ENCODE measurements around the gene RAB37.

RAB37 gene

GRCh38 chr17:74728033-74728701 lies 8.9 kb upstream of the RAB37 start:
- in situ Hi-C loops (cut with HindIII; ENCODE audit: low sequenced_read_pairs): no loop called here

- in situ Hi-C loops (cut with HindIII; ENCODE audit: low sequenced_read_pairs): no loop called here
Observed at GRCh38 chr17:74728702-74729075, 8.4 kb upstream of the RAB37 start.

GRCh38 chr17:74729368-74729767 lies 7.7 kb upstream of the RAB37 start:
- in situ Hi-C loops (cut with HindIII; ENCODE audit: low sequenced_read_pairs): no loop called here

GRCh38 chr17:74729866-74730265 lies 7.2 kb upstream of the RAB37 start:
- in situ Hi-C loops (cut with HindIII; ENCODE audit: low sequenced_read_pairs): no loop called here

- in situ Hi-C loops (cut with HindIII; ENCODE audit: low sequenced_read_pairs): no loop called here
Observed at GRCh38 chr17:74730491-74731346, 6.3 kb upstream of the RAB37 start.

- in situ Hi-C loops (cut with HindIII; ENCODE audit: low sequenced_read_pairs): no loop called here
Observed at GRCh38 chr17:74731347-74731605, 5.8 kb upstream of the RAB37 start.

GRCh38 chr17:74732042-74732867 lies 4.8 kb upstream of the RAB37 start:
- in situ Hi-C loops (cut with HindIII; ENCODE audit: low sequenced_read_pairs): no loop called here

- in situ Hi-C loops (cut with HindIII; ENCODE audit: low sequenced_read_pairs): no loop called here
Observed at GRCh38 chr17:74733365-74734122, 3.5 kb upstream of the RAB37 start.

- in situ Hi-C loops (cut with HindIII; ENCODE audit: low sequenced_read_pairs): no loop called here
Observed at GRCh38 chr17:74734256-74734655, 2.8 kb upstream of the RAB37 start.

GRCh38 chr17:74737299-74738050 lies 419 bp downstream of the RAB37 start:
- in situ Hi-C loops (cut with HindIII; ENCODE audit: low sequenced_read_pairs): no loop called here

GRCh38 chr17:74738051-74738996 lies 1.3 kb downstream of the RAB37 start:
- in situ Hi-C loops (cut with HindIII; ENCODE audit: low sequenced_read_pairs): no loop called here

GRCh38 chr17:74739227-74739831 lies 2.3 kb downstream of the RAB37 start:
- in situ Hi-C loops (cut with HindIII; ENCODE audit: low sequenced_read_pairs): no loop called here

GRCh38 chr17:74740173-74740572 lies 3.1 kb downstream of the RAB37 start:
- in situ Hi-C loops (cut with HindIII; ENCODE audit: low sequenced_read_pairs): no loop called here

GRCh38 chr17:74740641-74741387 lies 3.8 kb downstream of the RAB37 start:
- in situ Hi-C loops (cut with HindIII; ENCODE audit: low sequenced_read_pairs): no loop called here

- in situ Hi-C loops (cut with HindIII; ENCODE audit: low sequenced_read_pairs): no loop called here
Observed at GRCh38 chr17:74742153-74742515, 5.1 kb downstream of the RAB37 start.

GRCh38 chr17:74742978-74743545 lies 6.0 kb downstream of the RAB37 start:
- in situ Hi-C loops (cut with HindIII; ENCODE audit: low sequenced_read_pairs): no loop called here

GRCh38 chr17:74743755-74744154 lies 6.7 kb downstream of the RAB37 start:
- in situ Hi-C loops (cut with HindIII; ENCODE audit: low sequenced_read_pairs): no loop called here

- in situ Hi-C loops (cut with HindIII; ENCODE audit: low sequenced_read_pairs): no loop called here
Observed at GRCh38 chr17:74744349-74744713, 7.3 kb downstream of the RAB37 start.
